IPS DF 19.7 (cell line): Measurements from ENCODE around the gene FERMT3.

Experiments
- DNase-seq: peaks from one replicate; pipeline ENCODE4 v3.0.0-alpha.2; 2013; ENCODE audit warnings: low read depth, low spot score

FERMT3 gene

DNA sequence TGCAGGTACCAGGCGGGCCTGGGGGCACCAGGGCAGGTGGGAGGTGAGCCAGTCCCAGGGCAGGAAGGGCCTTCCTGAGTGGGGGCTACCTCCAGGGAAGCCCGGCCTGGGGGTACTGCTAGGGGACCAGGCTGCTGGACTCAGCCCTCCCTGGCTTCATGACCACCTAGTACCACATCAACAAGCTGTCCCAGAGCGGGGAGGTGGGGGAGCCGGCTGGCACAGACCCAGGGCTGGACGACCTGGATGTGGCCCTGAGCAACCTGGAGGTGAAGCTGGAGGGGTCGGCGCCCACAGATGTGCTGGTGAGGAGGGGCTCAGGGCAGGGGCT is 12.8 kb downstream of the FERMT3 start:
- DNase-seq = no peak

DNA sequence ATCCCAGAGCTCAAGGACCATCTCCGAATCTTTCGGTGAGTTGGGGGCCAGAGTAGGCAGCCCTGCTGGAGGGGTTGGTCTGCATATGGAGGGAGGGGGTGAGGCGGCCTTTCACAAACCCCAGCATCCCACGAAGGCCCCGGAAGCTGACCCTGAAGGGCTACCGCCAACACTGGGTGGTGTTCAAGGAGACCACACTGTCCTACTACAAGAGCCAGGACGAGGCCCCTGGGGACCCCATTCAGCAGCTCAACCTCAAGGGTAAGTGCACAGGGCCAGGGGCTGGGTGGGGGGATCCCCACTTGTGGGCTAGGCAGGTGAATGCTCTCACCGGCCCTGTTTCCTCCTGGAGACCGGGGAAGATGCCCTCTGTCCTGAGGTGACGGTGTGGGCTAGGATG is 13.2 kb downstream of the FERMT3 start:
- no peak for DNase-seq

DNA sequence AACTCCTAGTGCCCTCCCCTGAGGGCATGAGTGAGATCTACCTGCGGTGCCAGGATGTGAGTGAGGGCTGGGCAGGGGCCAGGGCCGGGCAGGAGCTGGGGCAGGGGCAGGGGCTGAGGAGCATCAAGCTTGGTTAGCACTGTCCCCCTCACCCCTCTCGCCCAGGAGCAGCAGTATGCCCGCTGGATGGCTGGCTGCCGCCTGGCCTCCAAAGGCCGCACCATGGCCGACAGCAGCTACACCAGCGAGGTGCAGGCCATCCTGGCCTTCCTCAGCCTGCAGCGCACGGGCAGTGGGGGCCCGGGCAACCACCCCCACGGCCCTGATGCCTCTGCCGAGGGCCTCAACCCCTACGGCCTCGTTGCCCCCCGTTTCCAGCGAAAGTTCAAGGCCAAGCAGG is 13.8 kb downstream of the FERMT3 start:
- no peak for DNase-seq

DNA sequence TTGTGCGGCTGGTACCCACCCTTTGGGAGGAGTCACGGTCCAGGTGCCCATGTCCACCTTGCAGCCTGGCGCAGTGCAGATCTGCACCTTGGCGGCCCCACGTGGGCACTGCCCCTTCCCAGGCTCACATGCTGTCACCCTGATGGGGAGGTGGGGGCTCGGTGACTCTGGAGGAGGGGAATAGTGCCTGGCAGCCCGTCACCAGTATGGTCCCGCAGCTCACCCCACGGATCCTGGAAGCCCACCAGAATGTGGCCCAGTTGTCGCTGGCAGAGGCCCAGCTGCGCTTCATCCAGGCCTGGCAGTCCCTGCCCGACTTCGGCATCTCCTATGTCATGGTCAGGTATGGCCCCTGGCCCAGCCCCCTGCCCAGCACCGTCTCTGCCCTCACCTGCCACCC is 14.3 kb downstream of the FERMT3 start:
- DNase-seq = no peak

DNA sequence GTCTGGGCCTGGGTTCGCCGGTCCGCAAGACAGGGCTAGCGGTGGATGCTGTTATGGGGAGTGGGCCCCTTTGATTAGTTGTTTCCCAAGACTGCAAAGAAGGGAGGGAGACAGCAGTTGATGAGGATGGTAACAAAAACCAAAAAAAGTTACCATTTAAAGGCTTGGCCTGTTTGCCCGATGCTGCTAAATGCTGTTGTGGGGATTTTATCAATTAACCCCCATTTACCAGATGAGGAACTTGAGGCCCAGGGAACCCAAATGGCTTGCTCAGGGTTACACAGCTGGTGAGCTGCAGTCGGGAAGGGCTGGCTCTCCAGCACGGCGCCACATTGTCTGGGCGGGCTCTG is 16.1 kb downstream of the FERMT3 start:
- DNase-seq = no peak

DNA sequence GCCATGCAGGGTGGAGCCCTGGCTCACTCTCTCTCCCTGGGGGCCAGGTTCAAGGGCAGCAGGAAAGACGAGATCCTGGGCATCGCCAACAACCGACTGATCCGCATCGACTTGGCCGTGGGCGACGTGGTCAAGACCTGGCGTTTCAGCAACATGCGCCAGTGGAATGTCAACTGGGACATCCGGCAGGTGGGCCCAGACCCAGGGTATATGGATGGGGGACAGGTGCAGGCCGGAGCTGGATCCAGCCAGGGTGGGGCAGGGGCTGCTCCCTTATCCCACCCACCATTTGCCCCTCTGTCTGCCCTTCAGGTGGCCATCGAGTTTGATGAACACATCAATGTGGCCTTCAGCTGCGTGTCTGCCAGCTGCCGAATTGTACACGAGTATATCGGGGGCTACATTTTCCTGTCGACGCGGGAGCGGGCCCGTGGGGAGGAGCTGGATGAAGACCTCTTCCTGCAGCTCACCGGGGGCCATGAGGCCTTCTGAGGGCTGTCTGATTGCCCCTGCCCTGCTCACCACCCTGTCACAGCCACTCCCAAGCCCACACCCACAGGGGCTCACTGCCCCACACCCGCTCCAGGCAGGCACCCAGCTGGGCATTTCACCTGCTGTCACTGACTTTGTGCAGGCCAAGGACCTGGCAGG is 16.6 kb downstream of the FERMT3 start:
- no peak for DNase-seq

DNA sequence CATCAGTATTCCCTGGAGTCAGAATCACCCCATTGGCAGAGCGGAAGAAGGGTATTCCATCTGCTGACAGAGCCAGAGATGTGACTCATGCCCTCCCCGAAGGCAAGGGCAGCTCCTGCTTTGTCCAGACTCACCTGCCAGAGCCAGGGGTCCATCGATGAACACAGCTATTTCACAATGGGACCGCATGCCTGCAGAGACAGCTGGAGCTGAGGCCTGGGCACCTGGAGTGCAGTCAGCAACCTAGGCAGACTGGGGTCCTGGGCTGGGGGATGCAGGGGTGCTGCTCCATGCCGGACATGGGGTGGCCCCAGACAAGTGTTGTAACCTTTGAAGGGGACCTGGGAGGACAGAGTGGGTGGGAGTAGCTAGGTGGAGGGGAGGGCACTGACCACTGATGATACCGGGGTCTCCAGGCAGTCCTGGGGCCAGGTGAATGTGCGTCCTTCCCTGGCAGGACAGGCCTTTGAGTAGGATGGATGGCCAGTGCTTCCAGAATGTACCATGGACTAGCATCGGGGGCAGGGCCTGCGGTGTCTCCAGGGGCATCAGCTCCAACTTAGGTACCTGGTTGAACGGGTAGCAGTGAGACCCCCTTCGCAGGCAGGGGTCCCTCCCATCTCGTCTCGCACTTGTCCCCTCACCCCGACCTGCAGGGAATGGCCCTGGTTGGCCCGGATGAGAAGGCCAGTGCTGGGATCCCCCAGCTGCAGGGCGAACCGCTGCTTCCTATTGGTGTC is 17.8 kb downstream of the FERMT3 start:
- no peak for DNase-seq

DNA sequence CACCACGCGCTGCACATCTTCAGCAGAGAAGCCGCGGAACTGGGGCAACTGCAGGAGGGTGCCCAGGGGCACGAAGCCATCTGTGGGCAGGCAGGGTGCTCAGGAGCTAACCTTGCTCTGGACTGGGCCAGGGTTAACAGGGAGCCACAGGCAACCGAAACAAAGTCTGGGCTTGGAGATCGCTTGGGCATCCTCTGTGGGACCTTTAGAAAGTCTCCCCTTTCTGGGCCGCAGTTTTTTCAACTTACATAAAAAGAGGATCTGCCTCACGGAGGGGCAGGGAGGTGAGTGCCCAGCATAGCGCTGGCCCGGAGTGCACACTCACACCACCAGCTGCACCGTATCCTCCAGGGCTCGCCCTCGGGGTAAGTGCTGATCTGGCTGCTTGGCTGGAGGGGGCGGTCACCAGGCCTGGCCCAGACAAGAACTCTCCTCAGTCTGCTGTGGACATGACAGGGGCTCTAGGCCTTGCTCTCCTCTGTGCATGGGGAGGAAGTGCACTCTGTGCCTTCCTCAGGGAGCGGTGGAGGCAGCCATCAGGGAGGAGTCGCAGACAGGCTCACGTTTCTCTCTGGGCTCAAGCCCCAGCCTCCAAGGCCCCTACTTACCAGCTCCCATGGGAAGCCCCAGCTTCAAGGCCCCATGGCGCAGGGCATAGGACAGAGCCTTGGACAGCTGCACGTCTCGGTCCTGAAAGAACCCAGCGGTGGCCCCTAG is 18.5 kb downstream of the FERMT3 start:
- DNase-seq = no peak

DNA sequence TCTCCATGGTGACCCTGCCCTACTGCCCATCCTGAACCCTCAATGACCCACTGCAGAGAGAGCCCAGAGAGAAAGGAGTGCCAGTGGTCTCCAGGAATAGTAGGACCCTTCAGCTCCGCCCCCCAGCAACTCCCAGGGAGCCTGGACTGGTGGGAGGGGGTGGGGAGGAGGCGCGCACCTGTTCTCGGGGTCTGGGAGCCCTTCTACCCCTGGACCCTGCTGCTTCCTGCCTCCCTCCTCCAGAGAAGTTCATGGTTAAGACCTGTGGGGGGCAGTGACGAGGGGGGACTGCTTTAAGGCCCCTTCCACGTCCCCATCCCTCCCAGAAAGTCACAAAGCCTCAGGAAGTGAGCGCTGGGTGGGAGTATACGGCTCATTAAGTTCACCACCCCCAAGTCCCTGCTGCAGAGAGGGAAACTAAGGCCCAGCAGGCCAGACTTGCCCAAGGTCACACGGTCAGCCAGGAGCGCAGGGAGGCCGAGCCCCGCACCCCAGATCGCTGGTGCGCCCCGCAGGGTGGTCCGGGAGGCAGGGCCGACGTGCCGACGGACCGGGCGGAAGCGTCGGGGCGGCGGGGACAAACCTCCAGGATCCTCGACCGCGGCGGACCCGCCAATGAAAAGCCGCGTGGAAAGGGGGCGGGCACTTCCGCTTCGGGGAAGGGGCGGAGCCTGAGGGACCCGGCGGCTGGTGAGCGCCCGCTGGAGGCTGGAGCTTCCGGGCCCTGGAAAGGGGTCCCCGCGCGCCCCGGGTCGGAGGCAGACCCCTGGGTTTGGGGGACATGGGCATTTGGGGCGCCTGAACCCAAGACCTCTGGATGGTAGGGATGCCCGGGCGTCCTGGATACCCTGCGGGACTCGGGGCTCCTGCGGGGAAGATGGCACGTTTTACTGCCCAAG is 19.3 kb downstream of the FERMT3 start, which contains the start of the genes NUDT22 and TRPT1:
TSS of gene NUDT22 (plus strand) at position 667 of the 899 bp plus-strand sequence. CDS start 379 bp downstream, outside the sequence.
TSS of gene TRPT1 (minus strand) at position 579 of the 899 bp plus-strand sequence. CDS start at position 253, 326 bp downstream.
- DNase-seq = no peak

DNA sequence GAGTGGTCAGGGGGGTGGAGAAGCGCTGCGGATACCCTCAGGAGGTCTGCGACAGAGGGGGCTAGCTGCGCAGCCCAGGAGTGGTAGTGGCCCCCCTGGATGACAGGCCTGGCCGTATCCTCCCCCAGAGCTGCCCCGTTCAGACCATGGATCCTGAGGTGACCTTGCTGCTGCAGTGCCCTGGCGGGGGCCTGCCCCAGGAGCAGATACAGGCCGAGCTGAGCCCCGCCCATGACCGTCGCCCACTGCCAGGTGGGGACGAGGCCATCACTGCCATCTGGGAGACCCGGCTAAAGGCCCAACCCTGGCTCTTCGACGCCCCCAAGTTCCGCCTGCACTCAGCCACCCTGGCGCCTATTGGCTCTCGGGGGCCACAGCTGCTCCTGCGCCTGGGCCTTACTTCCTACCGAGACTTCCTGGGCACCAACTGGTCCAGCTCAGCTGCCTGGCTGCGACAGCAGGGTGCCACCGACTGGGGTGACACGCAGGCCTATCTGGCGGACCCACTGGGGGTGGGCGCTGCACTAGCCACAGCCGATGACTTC is 20.1 kb downstream of the FERMT3 start:
- DNase-seq = no peak

DNA sequence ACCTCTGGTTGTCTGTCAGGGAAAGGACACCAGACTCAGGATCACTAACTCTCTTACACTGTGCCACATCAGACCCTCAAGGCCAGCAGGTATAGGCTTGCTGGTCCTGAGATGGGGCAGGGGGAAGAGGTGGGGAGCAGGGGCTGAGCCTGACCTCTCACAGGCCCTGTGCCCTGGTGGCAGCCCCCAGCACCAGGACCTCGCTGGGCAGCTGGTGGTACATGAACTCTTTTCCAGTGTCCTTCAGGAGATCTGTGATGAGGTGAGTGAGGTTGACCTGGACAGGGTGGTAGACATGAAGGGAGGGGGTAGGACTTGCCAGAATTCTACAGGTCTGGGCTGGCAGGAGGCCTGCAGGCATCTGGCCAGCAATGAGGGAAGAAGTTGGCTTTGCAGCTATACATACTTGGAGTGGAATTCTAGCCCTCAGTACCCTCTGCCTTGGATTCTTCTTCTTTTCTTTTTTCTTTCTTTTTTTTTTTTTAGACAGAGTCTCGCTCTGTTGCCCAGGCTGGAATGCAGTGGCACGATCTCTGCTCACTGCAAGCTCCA is 21.0 kb downstream of the FERMT3 start:
- no peak for DNase-seq

DNA sequence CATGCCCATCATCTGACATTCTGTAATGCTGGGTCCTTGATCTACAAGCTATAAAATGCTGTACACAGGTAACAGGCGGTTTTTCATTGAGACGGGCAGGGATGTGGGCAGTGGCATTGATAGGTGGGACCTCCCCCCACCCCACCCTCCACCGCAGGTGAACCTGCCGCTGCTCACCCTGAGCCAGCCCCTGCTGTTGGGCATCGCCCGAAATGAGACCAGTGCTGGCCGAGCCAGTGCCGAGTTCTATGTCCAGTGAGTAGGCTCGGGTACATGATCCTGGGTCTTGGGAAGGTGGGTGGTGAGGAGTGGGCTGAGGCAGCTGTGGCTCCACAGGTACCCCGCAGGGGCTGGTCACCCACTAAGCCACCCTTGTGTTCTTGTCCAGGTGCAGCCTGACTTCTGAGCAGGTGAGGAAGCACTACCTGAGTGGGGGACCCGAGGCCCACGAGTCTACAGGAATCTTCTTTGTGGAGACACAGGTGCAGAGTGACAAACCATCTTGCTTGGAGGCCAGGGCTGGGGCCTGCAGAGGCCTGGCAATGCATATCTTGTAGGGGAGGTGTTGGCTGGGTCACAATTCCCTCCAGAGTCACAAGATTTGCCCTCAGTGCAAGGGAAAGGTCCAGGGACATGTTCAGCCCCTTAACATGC is 22.7 kb downstream of the FERMT3 start:
- DNase-seq = no peak

DNA sequence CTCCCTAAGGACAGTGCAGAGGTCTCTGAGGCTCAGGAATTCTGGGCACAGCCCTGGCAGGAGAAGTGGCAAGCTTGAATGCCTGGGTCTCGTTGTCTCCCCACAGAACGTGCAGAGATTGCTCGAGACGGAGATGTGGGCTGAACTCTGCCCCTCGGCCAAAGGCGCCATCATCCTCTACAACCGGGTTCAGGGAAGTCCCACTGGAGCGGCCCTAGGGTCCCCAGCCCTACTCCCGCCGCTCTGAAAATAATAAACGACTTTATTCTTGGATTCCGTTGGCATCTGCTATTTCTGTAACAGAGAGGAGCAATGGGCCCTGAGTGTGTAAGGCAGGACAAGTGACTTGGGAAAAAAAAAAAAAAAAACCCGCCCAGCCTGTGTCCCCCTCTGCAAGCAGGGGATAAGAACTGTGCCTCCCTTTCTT is 23.2 kb downstream of the FERMT3 start:
- no peak for DNase-seq

DNA sequence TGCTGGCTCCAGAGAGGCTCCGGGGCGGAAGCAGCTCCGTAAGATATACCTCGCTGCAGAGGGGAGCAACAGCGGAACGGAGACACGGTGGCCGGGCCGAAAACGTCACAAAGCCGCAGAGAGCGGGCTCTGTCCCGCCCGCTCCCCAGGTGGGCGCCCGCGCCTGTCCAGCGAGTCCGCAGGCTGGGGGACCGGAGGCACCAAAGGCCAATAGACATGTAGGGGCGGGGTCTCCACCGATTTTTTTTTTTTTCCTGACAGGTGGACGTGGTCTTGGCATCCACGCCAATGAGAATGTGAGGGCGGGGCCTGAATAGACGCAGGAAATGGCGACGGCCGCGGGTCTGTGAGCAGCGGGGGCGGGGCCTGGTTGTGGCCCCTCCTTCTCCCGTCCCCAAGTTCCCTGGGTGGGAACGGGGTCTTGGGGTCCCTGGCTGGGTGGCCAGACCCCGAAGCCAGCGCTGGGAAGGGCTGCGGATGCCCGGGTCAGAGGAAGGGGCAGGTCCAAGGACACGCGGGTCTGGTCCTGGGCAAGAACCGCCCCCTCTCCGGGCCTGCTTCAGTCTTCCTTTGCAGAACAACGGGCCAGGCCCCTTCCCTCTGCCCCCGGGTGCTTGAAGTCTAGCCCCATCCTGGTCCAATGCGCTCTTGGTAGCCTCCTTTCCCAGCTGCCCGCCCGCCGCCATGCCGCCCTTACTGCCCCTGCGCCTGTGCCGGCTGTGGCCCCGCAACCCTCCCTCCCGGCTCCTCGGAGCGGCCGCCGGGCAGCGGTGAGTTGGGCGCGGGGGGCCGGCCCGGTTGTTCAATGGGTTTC is 23.9 kb downstream of the FERMT3 start, which contains the start of gene DNAJC4:
TSS of gene DNAJC4 (plus strand) at position 378 of the 814 bp plus-strand sequence. CDS start at position 685, 307 bp downstream.
- DNase-seq = no peak

DNA sequence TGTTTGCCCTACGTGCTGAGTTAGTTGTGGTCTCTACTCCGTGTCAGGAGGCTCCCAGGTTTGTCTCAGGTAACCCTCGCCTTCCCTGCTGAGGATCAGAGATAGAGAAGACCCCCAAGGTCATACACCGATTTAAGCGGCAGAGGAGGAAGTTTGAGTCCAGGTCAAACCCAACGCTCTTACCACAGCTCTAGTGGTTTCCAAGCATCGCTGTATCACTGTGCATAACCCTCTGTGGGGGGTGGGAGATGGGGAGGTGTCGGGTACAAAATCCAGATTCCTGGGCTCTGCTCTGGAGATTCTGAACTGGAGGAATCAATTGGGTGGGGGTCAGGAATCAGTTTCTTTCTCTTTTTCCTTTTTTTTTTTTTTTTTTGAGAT is 24.5 kb downstream of the FERMT3 start:
- no peak for DNase-seq

DNA sequence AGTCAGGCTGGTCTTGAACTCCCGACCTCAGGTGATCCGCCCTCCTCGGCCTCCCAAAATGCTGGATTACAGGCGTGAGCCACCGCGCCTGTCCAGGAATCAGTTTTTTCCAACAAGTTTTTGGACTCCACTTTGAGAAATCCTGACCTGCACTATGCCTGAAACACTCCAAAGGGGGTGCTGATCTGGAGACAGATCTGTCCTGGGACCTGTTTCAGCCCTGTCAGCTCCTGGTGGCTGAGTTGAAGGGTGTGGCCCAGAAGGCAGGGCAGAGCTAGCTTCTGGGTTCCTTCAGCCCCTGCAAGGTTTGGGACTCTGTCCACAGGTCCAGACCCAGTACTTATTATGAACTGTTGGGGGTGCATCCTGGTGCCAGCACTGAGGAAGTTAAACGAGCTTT is 25.0 kb downstream of the FERMT3 start:
- no peak for DNase-seq

DNA sequence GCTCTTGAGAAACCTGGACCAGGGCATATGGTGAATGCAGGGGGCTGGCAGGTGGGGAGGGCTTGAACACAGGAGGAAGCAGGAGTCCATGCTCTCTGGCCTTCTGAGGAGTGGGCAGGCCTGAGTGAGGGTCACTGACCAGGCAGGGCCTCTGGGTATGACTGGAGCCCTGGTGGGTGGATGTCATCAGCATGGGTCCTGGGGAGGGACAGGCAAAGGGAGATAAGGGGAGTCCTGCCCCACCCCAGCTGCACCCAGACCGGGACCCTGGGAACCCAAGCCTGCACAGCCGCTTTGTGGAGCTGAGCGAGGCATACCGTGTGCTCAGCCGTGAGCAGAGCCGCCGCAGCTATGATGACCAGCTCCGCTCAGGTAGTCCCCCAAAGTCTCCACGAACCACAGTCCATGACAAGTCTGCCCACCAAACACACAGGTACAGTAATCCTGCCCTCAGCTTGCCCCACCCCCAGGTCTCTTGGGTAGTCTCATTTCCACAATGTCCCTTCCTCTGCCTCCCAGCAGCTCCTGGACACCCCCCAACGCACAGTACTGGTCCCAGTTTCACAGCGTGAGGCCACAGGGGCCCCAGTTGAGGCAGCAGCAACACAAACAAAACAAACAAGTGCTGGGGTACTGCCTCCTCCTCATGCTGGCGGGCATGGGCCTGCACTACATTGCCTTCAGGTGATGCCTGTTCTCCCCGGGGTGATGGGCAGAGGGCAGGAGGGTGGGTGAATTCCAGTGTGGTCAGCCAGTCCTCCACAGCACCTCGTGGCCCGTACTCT is 25.9 kb downstream of the FERMT3 start:
- no peak for DNase-seq

DNA sequence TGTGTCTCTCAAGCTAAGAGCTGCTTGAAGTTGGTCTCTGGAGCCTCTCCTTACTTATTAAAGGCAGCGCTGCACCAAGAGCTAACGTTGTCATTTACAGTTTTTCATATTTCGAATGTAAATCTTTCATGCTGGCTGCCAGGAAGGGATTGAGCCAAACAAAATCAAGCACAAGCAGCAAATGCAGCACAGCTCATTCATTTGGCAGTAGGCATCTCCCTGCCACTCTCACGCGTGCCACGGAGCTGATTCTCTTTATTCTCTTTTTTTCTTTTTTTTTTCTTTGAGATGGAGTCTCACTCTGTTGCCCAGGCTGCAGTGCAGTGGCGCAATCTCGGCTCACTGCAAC is 26.4 kb downstream of the FERMT3 start:
- DNase-seq = no peak
